ENCODE measurements around the gene F8.
"Not testable (repeated sequence)": the region's sequence is repeated elsewhere in the genome, so short reads cannot be mapped to it uniquely, and the experiment has no call there.

GRCh38 chrX:154817048-154817618 lies 205.4 kb downstream of the F8 start:
- TF ChIP-seq CTCF (IDR thresholded peaks at IDR 0.05); POLR2AphosphoS5 (IDR thresholded peaks at IDR 0.05; ENCODE audit: low read depth, low read length); TCF7L2 (IDR thresholded peaks at IDR 0.05; ENCODE audit: low read depth, low read length): not testable (repeated sequence)
